ENCODE measurements around the gene MMGT1. TPM values are rescaled to one million over a fixed set of nuclear protein-coding genes. Genes with fewer than 3 reads are reported as not detected.

Gene MMGT1
- total and polyA plus RNA-seq, 9 donors, result 12.1 to 30.3 (median 23.6) TPM

DNA sequence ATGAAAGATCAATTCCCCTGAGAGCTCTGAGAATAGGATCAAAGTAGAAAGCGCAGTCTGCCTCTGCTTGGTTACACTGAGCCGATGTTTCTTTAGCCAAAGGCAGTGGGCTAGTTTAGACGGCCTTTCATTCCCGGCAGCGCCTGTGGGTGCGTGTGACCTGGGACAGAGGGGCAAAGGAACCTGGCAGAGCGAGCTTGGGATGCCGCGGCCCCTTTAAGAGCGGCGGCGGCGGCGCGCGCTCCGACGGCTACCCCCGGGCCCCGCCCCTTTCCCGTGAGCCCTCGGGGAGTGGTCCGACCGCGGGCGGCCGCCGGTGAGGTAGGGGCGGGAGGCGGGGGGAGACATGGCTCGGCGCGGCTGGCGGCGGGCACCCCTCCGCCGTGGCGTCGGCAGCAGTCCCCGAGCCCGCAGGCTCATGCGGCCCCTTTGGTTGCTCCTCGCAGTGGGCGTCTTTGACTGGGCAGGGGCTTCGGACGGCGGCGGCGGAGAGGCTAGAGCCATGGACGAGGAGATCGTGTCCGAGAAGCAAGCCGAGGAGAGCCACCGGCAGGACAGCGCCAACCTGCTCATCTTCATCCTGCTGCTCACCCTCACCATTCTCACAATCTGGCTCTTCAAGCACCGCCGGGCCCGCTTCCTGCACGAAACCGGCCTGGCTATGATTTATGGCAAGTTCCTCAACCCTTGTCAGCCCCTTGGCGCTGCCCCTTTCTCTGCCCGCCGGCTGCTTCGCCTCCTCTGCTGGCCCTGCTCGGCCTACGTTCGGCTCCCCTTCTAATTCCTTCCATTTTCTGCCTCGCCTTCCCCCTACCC, 11.6 kb upstream of the MMGT1 start, which contains the start of gene SLC9A6:
Gene SLC9A6, plus strand, starts transcription at position 279 of the 816 bp plus-strand sequence. Its CDS starts 224 bp downstream, at position 503.
- H3K4me3 ChIP-seq, result peak within 1 kb of the TSS; percentile 52

DNA sequence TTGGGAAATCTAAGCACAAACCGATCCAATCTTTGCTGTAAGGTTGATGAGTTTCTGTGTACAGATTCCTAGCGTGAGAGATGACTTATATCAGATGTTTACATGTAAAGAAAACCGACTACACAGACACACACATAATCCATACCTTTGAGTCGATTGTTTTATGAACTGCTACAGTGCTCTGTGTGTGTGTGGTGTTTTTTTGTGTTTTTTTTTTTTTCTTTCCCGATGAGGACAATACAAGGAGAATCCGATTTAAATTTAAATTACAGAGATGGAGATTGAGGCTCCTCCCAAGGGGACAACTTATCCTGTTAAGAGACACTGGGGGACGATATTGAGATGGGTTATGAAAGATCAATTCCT, 11.0 kb upstream of the MMGT1 start:
- Histone ChIP-seq H3K9me3 (no peaks in the 10 kb centered on the region), H3K4me1 (ENCODE audit: insufficient read depth) (no peaks in the 10 kb centered on the region), H3K27ac (peak overlapping the region; percentile 72 to 75), H3K4me3 (peak overlapping the region; percentile 52), H3K27me3 (no peaks in the 10 kb centered on the region), H3K36me3 (no peaks in the 10 kb centered on the region)
- WGBS, 3 donors, result 25 to 30% (median 27%) methylated on average over 7 of the region's 7 CpGs
- intact Hi-C loops (cut with DNase I), result no loop called here
- DNase-seq, result no peak
- TF ChIP-seq CTCF (IDR thresholded peaks at IDR 0.05), result no peak
- TF ChIP-seq POLR2A (IDR thresholded peaks at IDR 0.05), result no peak
- no peak for TF ChIP-seq EP300 (IDR thresholded peaks at IDR 0.05)

More for the DNA sequence above, 11.6 kb upstream of the MMGT1 start, which contains the start of gene SLC9A6:
- peak within 1 kb of the TSS; percentile 72 to 75 for H3K27ac ChIP-seq
- H3K27me3 ChIP-seq, result no peaks in the 10 kb centered on the region
- TF ChIP-seq POLR2A (IDR thresholded peaks at IDR 0.05) (no peak), CTCF (IDR thresholded peaks at IDR 0.05) (no peak), EP300 (IDR thresholded peaks at IDR 0.05) (no peak)
- WGBS, 3 donors, result 27 to 35% (median 31%) methylated on average over 66 to 68 of the region's 68 CpGs
- DNase-seq, result peak; percentile 71 to 83 (median 75)
- H3K4me1 ChIP-seq (ENCODE audit: insufficient read depth), result no peaks in the 10 kb centered on the region
- no peaks in the 10 kb centered on the region for H3K9me3 ChIP-seq
- H3K36me3 ChIP-seq, result no peaks in the 10 kb centered on the region
- intact Hi-C loops (cut with DNase I), result no loop called here

DNA sequence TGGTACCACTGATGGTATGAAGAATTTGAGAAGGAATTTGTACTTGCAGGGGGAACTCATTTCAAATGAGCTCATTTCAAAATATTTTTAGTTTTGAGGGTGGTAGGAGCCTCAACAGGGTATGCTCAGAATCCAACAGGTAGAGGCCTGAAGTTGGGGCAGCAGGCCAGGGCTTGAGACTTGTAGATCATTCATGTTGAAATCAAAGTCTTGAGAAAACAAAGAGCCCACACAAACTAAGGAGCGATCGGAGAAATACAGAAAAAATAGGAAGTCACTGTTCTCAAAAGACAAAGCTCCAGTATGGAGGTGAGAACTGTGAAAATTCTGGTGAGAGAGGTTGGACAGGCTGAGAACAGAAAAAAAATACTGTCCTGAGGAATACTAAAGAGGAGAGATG, 10.5 kb upstream of the MMGT1 start:
- TF ChIP-seq EP300 (IDR thresholded peaks at IDR 0.05) (no peak), POLR2A (IDR thresholded peaks at IDR 0.05) (no peak), CTCF (IDR thresholded peaks at IDR 0.05) (no peak)
- intact Hi-C loops (cut with DNase I), result no loop called here
- WGBS, 3 donors, result 53 to 71% (median 64%) methylated on average over 2 of the region's 2 CpGs
- H3K9me3 ChIP-seq, result no peaks in the 10 kb centered on the region
- no peak for DNase-seq
- peak overlapping the region; percentile 52 for H3K4me3 ChIP-seq
- no peaks in the 10 kb centered on the region for H3K27me3 ChIP-seq
- H3K27ac ChIP-seq, result no peak overlapping the region
- no peaks in the 10 kb centered on the region for H3K4me1 ChIP-seq (ENCODE audit: insufficient read depth)
- no peaks in the 10 kb centered on the region for H3K36me3 ChIP-seq

GRCh38 chrX:135982860-135983259, 9.1 kb upstream of the MMGT1 start:
- no peaks in the 10 kb centered on the region for H3K4me1 ChIP-seq (ENCODE audit: insufficient read depth)
- WGBS, 3 donors, result 36 to 52% (median 44%) methylated on average over 1 of the region's 1 CpG
- no peaks in the 10 kb centered on the region for H3K27me3 ChIP-seq
- no peaks in the 10 kb centered on the region for H3K36me3 ChIP-seq
- no peaks in the 10 kb centered on the region for H3K9me3 ChIP-seq
- DNase-seq, result no peak
- no peak overlapping the region for H3K27ac ChIP-seq
- TF ChIP-seq CTCF (IDR thresholded peaks at IDR 0.05), result no peak
- no peak for TF ChIP-seq POLR2A (IDR thresholded peaks at IDR 0.05)
- no peak for TF ChIP-seq EP300 (IDR thresholded peaks at IDR 0.05)
- intact Hi-C loops (cut with DNase I), result no loop called here
- H3K4me3 ChIP-seq, result no peak overlapping the region
